Neural crest cell (in vitro differentiated cells): Measurements from ENCODE around the gene HS3ST3B1. TPM values are rescaled to one million over a fixed set of nuclear protein-coding genes. Genes with fewer than 3 reads are reported as not detected.

Experiments
- DNase-seq: peaks from one replicate; pipeline ENCODE4 v3.0.0; 2021; ENCODE audit warnings: low read depth, mixed read lengths, low spot score
- H3K27ac Mint-ChIP-seq: one replicate; pipeline ENCODE4 v1.8.0; 2021; ENCODE audit warnings: mild to moderate bottlenecking, mixed read lengths; ENCODE audit not compliant: unreplicated experiment
- H3K27me3 Mint-ChIP-seq: 2 replicates; pipeline ENCODE4 v1.8.0; 2021; ENCODE audit warnings: low read depth, mild to moderate bottlenecking, mixed read lengths
- H3K36me3 Mint-ChIP-seq: 2 replicates; pipeline ENCODE4 v1.8.0; 2021; ENCODE audit warnings: low read depth, mild to moderate bottlenecking, mixed read lengths
- H3K4me1 Mint-ChIP-seq: 2 replicates; pipeline ENCODE4 v1.8.0; 2021; ENCODE audit warnings: mixed read lengths
- H3K4me3 Mint-ChIP-seq: one replicate; pipeline ENCODE4 v1.8.0; 2021; ENCODE audit warnings: mild to moderate bottlenecking, mixed read lengths
- H3K9me3 Mint-ChIP-seq: 2 replicates; pipeline ENCODE4 v1.8.0; 2021; ENCODE audit warnings: mixed read lengths
- total RNA-seq: library from RNA; stranded (reverse); gene quantifications from 2 replicates; pipeline ENCODE4 v1.2.1, GENCODE V29; 2021
- TF ChIP-seq, protein P1 (sequence below): fragments of 200-600 bp; sonication (generic); conservative IDR thresholded peaks from 2 replicates; pipeline ENCODE4 v1.5.0; 2021; ENCODE audit warnings: antibody characterized with exemption, mild to moderate bottlenecking

HS3ST3B1 gene
- total RNA-seq, 1 donor from 2014 or later: 58.3 TPM

DNA sequence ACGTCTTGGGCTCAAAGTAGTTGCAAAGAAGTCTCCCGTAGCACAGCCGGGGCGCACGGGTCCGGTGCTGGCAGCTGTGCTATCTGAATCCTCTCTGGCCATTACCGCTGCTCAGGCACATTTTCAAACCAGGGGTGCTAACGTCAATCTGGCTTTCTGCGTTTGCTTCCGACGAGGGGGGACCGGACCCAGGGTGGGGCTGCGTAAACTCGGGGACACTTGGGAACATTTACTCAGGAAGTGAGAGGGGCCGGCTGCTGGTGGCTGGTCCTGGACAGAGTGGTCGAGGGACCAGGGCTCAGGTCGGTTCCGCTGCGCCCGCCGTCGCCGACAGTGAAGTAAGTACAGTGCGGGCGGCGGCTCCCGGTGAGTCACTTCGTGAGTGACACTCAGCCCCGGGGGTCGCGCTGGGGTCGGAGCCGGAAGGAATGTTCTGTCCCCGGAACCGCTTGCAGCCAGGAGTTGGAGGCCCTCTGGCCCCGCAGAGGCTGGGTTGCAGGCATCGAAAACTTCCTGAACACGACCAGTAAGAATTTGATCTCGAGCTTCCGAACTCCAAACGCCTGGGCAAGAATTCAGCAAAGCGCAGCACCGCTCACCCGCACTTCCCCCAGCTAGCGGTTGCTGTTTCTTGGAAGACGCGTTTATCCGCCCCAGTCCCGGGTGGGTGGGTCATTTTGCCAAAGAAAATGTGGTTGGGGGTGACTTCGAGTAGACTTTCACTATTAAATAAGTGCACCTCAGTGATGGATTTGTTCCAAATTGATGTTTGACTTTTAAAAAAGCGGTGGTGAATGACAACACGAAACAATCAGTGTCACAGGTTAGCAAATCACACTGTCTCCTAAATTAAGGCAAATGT lies 1.4 kb upstream of the HS3ST3B1 start:
- TF ChIP-seq, protein P1, sequence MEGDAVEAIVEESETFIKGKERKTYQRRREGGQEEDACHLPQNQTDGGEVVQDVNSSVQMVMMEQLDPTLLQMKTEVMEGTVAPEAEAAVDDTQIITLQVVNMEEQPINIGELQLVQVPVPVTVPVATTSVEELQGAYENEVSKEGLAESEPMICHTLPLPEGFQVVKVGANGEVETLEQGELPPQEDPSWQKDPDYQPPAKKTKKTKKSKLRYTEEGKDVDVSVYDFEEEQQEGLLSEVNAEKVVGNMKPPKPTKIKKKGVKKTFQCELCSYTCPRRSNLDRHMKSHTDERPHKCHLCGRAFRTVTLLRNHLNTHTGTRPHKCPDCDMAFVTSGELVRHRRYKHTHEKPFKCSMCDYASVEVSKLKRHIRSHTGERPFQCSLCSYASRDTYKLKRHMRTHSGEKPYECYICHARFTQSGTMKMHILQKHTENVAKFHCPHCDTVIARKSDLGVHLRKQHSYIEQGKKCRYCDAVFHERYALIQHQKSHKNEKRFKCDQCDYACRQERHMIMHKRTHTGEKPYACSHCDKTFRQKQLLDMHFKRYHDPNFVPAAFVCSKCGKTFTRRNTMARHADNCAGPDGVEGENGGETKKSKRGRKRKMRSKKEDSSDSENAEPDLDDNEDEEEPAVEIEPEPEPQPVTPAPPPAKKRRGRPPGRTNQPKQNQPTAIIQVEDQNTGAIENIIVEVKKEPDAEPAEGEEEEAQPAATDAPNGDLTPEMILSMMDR: no peak
- Mint-ChIP-seq H3K4me1 (peaks cover 54% of the 10 kb centered on the region), H3K27me3 (peaks cover 70% of the 10 kb centered on the region), H3K4me3 (peak overlapping the region; percentile 94), H3K27ac (peak overlapping the region; percentile 72), H3K36me3 (peaks cover 7% of the 10 kb centered on the region), H3K9me3 (no peaks in the 10 kb centered on the region)
- DNase-seq: no peak

DNA sequence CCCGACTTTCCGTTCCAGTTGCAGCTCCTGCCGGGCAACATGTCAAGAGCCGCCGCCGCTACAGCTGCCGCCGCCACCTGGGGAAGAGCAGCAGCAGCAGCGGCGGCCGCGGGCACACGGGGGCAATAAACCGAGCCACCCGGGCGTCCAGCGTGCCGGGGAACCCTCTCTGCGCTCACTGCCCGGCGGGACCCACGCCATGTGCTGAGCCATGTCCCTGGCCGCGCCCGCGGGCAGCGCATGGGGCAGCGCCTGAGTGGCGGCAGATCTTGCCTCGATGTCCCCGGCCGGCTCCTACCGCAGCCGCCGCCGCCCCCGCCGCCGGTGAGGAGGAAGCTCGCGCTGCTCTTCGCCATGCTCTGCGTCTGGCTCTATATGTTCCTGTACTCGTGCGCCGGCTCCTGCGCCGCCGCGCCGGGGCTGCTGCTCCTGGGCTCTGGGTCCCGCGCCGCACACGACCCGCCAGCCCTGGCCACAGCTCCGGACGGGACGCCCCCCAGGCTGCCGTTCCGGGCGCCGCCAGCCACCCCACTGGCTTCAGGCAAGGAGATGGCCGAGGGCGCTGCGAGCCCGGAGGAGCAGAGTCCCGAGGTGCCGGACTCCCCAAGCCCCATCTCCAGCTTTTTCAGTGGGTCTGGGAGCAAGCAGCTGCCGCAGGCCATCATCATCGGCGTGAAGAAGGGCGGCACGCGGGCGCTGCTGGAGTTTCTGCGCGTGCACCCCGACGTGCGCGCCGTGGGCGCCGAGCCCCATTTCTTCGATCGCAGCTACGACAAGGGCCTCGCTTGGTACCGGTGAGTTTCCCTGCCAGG lies 604 bp downstream of the HS3ST3B1 start:
- Mint-ChIP-seq H3K4me1 (peaks cover 67% of the 10 kb centered on the region), H3K27me3 (peaks cover 60% of the 10 kb centered on the region), H3K4me3 (peak overlapping the region; percentile 94), H3K36me3 (peaks cover 11% of the 10 kb centered on the region), H3K27ac (peak overlapping the region; percentile 79), H3K9me3 (no peaks in the 10 kb centered on the region)
- TF ChIP-seq, protein P1: peak; percentile 30
- DNase-seq: no peak

DNA sequence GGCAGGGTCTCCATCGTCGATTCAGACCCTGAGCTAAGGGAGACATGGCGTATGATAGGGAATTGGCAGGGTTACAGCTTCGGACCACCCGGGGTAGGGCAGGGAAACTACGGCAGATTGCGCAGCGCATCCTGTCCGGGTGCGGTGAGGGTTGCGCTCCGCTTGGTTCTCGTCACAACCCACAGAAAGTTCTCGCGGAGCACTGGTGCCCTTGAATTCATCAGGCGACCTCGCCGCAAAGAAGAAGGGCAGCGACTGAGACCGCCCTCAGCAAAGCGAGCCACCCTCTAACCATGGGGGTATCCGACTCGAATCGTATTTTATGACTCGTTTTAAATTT lies 1.2 kb downstream of the HS3ST3B1 start:
- TF ChIP-seq, protein P1: no peak
- H3K36me3 Mint-ChIP-seq: peaks cover 11% of the 10 kb centered on the region
- no peak for DNase-seq
- H3K4me1 Mint-ChIP-seq: peaks cover 66% of the 10 kb centered on the region
- H3K27me3 Mint-ChIP-seq: peaks cover 55% of the 10 kb centered on the region
- peak overlapping the region; percentile 1 for H3K27ac Mint-ChIP-seq
- H3K9me3 Mint-ChIP-seq: no peaks in the 10 kb centered on the region
- peak overlapping the region; percentile 94 for H3K4me3 Mint-ChIP-seq

DNA sequence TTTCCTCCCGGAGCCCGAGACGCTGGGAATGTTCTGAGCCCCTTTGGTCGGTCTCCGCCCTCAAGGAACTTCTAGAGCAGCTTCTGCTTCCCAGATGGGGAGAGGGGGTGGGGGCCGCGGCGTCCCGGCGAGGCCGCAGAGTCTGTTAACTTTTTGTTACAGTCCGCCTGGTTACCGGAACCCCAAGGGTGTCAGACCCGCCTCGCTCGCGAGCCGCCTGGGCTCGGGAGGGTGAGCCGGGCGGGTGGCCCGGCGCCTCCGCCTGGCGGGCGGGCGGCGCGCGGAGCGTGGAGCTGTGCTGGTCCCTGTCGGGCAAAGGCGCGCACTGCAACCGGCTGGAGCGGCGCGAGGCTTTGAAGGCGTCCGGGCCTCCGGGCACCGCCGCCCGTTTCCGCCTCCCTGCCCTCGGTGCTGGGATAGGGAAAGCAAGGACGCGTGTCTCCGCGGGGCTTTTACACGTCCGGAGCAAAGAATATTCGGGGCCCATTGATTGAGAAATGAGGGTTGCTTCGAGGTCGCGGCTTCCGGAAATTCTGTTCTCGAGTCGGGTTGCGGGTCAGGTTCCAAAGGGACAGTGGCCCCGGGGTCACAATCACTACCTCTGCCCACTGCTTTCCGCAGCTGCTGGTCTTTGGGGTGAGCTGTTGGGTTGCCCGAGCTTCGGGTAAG lies 1.7 kb downstream of the HS3ST3B1 start:
- peaks cover 67% of the 10 kb centered on the region for H3K4me1 Mint-ChIP-seq
- H3K27me3 Mint-ChIP-seq: peaks cover 54% of the 10 kb centered on the region
- H3K4me3 Mint-ChIP-seq: peak overlapping the region; percentile 97
- peak overlapping the region; percentile 75 for H3K27ac Mint-ChIP-seq
- peak; percentile 76 for DNase-seq
- TF ChIP-seq, protein P1: peak; percentile 91
- H3K36me3 Mint-ChIP-seq: peaks cover 11% of the 10 kb centered on the region
- no peaks in the 10 kb centered on the region for H3K9me3 Mint-ChIP-seq
